Measurements from ENCODE around the gene CDT1. TPM values are rescaled to one million over a fixed set of nuclear protein-coding genes. Genes with fewer than 3 reads are reported as not detected.
"Not testable (repeated sequence)": the region's sequence is repeated elsewhere in the genome, so short reads cannot be mapped to it uniquely, and the experiment has no call there.

Gene CDT1
- polyA plus RNA-seq, 3 donors, result 11.3 to 23.2 (median 19.1) TPM

- no peak for DNase-seq (ENCODE audit: extremely low read depth in 1 of 11, low read depth in 9 of 11, low spot score in 4 of 11)
Measured at GRCh38 chr16:88779406-88780141, 24.0 kb upstream of the CDT1 start.

- no peak for DNase-seq (ENCODE audit: extremely low read depth in 1 of 11, low read depth in 9 of 11, low spot score in 4 of 11)
Measured at GRCh38 chr16:88780142-88781062, 23.2 kb upstream of the CDT1 start.

- no peak for DNase-seq (ENCODE audit: extremely low read depth in 1 of 11, low read depth in 9 of 11, low spot score in 4 of 11)
Measured at GRCh38 chr16:88781140-88782077, 22.2 kb upstream of the CDT1 start.

- DNase-seq (ENCODE audit: extremely low read depth in 1 of 11, low read depth in 9 of 11, low spot score in 4 of 11), result no peak
Measured at GRCh38 chr16:88782454-88783390, 20.9 kb upstream of the CDT1 start.

GRCh38 chr16:88783391-88784073 lies 20.1 kb upstream of the CDT1 start:
- DNase-seq (ENCODE audit: extremely low read depth in 1 of 11, low read depth in 9 of 11, low spot score in 4 of 11), result no peak

GRCh38 chr16:88784074-88784855 lies 19.3 kb upstream of the CDT1 start:
- no peak for DNase-seq (ENCODE audit: extremely low read depth in 1 of 11, low read depth in 9 of 11, low spot score in 4 of 11)

- no peak for DNase-seq (ENCODE audit: extremely low read depth in 1 of 11, low read depth in 9 of 11, low spot score in 4 of 11)
Measured at GRCh38 chr16:88784856-88785105, 18.8 kb upstream of the CDT1 start.

GRCh38 chr16:88785106-88785924 lies 18.3 kb upstream of the CDT1 start, which contains the start of gene PIEZO1:
PIEZO1 (minus strand) TSS chr16:88785220; CDS start chr16:88784964, 256 bp downstream.
- DNase-seq (ENCODE audit: extremely low read depth in 1 of 11, low read depth in 9 of 11, low spot score in 4 of 11), result no peak

GRCh38 chr16:88787579-88788314 lies 15.8 kb upstream of the CDT1 start:
- DNase-seq (ENCODE audit: extremely low read depth in 1 of 11, low read depth in 9 of 11, low spot score in 4 of 11), result no peak

- DNase-seq (ENCODE audit: extremely low read depth in 1 of 11, low read depth in 9 of 11, low spot score in 4 of 11), result not testable (repeated sequence)
Measured at GRCh38 chr16:88788749-88789148, 14.8 kb upstream of the CDT1 start.

GRCh38 chr16:88789594-88789993 lies 14.0 kb upstream of the CDT1 start:
- no peak for DNase-seq (ENCODE audit: extremely low read depth in 1 of 11, low read depth in 9 of 11, low spot score in 4 of 11)

- DNase-seq (ENCODE audit: extremely low read depth in 1 of 11, low read depth in 9 of 11, low spot score in 4 of 11), result no peak
Measured at GRCh38 chr16:88790312-88791211, 13.0 kb upstream of the CDT1 start.

GRCh38 chr16:88792078-88792550 lies 11.5 kb upstream of the CDT1 start:
- DNase-seq (ENCODE audit: extremely low read depth in 1 of 11, low read depth in 9 of 11, low spot score in 4 of 11), result no peak

GRCh38 chr16:88792668-88793250 lies 10.8 kb upstream of the CDT1 start:
- DNase-seq (ENCODE audit: extremely low read depth in 1 of 11, low read depth in 9 of 11, low spot score in 4 of 11), result no peak

Data from renal cortex interstitium (tissue), 11 donors.